Measurements from ENCODE around the gene DCAKD.
"Not testable (repeated sequence)": the region's sequence is repeated elsewhere in the genome, so short reads cannot be mapped to it uniquely, and the experiment has no call there.

Gene DCAKD

DNA sequence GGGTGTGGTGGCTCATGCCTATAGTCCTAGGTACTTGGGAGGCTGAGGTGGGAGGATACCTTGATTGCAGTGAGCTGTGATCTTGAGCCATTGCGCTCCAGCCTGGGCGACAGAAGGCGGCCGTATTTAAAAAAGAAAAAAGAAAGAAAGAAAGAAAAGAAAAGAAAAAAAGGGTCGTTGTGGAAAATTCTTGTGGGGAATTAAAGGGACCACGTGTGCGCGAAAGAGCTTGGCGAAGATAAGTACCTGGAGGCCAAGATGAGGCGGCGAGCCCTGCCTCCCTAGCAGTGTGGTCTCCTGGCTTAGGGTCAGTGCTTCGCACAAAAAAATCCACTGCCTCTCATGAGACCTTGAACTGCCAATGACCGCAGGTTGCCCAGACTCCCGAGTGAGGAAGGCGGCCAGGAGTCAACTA lies 9.0 kb upstream of the DCAKD start:
- in situ Hi-C loops (cut with MboI; ENCODE audit: low pct_unique_long_range_greater_than_20kb, low sequenced_read_pairs, unreplicated experiment), result no loop called here

DNA sequence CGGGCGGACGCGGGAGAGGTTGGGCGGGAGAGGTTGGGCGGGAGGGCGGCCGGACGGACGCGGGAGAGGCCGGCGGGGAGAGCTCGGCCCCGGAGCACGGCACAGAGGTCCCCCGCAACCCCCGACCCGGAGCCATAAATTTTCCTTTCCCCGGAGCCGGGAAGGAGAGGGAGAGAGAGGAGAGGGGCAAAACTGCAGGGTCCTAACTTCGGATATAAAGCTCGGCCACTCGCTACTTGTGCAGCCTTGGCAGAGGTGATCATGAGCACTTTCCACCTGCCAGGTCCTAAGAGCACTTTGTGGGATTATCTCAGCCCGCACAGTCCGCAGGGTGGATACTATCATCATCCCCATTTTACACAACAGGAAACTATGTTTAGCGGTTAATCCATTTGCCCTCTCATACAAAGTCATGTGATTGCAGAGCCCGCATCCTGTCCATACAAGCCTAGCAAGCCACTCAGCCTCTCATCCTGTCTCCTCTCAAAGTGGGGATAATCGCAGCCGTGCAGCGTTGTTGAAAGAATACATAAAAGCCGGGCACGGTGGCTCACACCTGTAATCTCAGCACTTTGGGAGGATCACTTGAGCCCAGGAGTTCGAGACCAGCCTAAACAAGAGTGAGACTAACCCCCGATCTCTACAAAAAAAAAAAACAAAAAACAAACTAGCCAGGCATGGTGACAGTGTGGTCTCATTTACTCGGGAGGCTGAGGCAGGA lies 780 bp upstream of the DCAKD start:
- peak; percentile 29 for DNase-seq (ENCODE audit: low spot score)
- TF ChIP-seq, protein P1, sequence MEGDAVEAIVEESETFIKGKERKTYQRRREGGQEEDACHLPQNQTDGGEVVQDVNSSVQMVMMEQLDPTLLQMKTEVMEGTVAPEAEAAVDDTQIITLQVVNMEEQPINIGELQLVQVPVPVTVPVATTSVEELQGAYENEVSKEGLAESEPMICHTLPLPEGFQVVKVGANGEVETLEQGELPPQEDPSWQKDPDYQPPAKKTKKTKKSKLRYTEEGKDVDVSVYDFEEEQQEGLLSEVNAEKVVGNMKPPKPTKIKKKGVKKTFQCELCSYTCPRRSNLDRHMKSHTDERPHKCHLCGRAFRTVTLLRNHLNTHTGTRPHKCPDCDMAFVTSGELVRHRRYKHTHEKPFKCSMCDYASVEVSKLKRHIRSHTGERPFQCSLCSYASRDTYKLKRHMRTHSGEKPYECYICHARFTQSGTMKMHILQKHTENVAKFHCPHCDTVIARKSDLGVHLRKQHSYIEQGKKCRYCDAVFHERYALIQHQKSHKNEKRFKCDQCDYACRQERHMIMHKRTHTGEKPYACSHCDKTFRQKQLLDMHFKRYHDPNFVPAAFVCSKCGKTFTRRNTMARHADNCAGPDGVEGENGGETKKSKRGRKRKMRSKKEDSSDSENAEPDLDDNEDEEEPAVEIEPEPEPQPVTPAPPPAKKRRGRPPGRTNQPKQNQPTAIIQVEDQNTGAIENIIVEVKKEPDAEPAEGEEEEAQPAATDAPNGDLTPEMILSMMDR (IDR thresholded peaks at IDR 0.05; ENCODE audit: extremely low read depth, insufficient read depth, missing control alignments), result no peak
- in situ Hi-C loops (cut with MboI; ENCODE audit: low pct_unique_long_range_greater_than_20kb, low sequenced_read_pairs, unreplicated experiment), result no loop called here

More for the DNA sequence above, 9.0 kb upstream of the DCAKD start:
- no peak for DNase-seq (ENCODE audit: low spot score)
- TF ChIP-seq, protein P1 (IDR thresholded peaks at IDR 0.05; ENCODE audit: extremely low read depth, insufficient read depth, missing control alignments), result no peak

DNA sequence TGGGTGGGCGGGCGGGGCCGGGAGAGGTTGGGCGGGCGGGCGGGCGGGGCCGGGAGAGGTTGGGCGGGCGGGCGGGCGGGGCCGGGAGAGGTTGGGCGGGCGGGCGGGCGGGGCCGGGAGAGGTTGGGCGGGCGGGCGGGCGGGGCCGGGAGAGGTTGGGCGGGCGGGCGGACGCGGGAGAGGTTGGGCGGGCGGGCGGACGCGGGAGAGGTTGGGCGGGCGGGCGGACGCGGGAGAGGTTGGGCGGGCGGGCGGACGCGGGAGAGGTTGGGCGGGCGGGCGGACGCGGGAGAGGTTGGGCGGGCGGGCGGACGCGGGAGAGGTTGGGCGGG lies 254 bp upstream of the DCAKD start:
- in situ Hi-C loops (cut with MboI; ENCODE audit: low pct_unique_long_range_greater_than_20kb, low sequenced_read_pairs, unreplicated experiment); DNase-seq (ENCODE audit: low spot score): not testable (repeated sequence)

DNA sequence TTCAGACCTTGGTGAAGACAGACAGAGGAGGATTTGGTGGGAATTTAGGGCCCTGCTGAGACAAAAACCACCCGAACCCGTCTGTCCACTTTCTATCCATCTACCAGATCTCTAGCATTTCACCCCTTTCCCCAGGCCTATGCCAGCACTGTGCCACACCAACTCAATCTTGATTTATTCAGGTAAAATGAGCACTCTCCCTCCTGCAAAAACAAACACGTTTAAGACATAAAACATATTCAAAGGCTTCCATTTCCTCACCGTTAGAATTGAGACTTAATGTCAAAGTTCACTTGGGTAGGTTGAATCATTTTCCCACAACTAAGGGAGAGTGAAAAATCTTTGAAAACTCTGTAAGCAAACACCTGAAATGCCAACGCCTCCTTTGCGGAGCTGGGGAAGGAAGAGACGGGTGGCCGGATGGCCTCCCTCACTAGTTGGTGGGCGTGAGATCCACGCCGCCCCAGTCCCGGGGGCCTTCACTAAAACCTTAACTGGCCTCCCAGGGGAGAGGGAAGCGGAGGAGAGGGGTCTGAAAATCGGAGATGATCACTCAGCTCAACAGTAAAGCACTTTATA lies 862 bp downstream of the DCAKD start:
- in situ Hi-C loops (cut with MboI; ENCODE audit: low pct_unique_long_range_greater_than_20kb, low sequenced_read_pairs, unreplicated experiment), result no loop called here
- TF ChIP-seq, protein P1 (IDR thresholded peaks at IDR 0.05; ENCODE audit: extremely low read depth, insufficient read depth, missing control alignments), result no peak
- DNase-seq (ENCODE audit: low spot score), result no peak

DNA sequence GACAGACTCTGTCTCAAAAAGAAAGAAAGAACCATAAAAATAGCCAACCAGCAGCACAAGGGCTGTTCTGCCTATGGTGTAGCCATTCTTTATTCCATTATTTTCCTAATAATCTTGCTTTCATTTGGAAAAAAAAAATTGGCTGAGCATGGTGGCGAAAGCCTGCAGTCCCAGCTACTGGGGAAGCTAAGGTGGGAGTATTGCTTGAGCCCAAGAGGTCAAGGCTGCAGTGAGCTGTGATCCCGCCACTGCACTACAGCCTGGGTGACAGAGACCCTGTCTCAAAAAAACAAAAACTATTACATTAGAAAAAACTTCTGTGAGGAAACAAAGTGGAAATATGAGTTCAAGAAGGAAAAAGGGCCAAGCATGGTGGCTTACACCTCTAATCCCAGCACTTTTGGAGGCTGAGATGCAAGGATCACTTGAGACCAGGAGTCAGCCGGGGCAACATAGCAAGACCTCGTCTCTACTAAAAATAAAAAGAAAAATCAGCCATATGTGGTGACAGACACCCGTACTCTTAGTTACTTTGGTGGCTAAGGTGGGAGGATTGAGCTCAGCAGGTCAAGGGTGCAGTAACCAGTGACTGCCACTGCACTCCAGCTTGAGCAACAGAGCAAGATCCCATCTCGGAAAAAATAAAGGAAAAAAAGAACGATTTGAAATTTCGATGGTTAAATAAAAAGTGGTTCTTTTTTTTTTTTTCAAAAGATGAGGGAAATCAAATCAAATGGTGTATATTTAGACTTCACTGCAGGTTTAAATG lies 2.5 kb downstream of the DCAKD start:
- in situ Hi-C loops (cut with MboI; ENCODE audit: low pct_unique_long_range_greater_than_20kb, low sequenced_read_pairs, unreplicated experiment), result no loop called here
- no peak for DNase-seq (ENCODE audit: low spot score)
- TF ChIP-seq, protein P1 (IDR thresholded peaks at IDR 0.05; ENCODE audit: extremely low read depth, insufficient read depth, missing control alignments), result peak; percentile 23

DNA sequence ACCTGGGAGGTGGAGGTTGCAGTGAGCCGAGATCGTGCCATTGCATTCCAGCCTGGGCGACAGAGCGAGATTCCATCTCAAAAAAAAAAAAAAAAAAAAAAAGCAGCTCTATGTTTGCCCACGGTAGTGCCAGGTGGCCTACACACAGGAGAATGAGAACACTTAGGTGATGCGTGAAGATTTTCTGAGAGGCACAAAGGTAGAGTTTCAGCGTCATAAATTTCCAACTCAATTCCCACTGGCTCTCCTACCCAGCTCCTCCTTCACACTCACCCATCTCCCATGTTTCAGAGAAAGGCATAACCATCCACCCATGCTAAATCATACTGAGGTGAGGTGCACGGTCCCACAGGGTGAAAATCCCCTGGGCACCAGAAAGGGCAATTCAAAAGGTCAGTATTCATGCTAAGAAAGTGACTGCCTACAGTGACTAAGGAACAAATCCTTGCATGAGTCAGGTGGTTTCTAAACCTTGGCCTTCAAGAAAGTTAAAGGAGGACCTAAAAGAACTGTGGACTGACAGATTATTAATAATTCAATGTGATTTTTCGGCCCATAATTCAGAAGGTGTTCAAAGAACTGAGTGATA lies 4.8 kb downstream of the DCAKD start:
- in situ Hi-C loops (cut with MboI; ENCODE audit: low pct_unique_long_range_greater_than_20kb, low sequenced_read_pairs, unreplicated experiment), result no loop called here
- peak; percentile 28 for DNase-seq (ENCODE audit: low spot score)
- TF ChIP-seq, protein P1 (IDR thresholded peaks at IDR 0.05; ENCODE audit: extremely low read depth, insufficient read depth, missing control alignments), result no peak

Measured in GM13977 (cell line).